ENCODE measurements around the gene USP6NL.

USP6NL gene

GRCh38 chr10:11416974-11417373, 194.5 kb downstream of the USP6NL start:
- no peak for DNase-seq (ENCODE audit: low read depth in 2 of 2)

GRCh38 chr10:11415095-11415494, 196.4 kb downstream of the USP6NL start:
- no peak for DNase-seq (ENCODE audit: low read depth in 2 of 2)

- no peak for DNase-seq (ENCODE audit: low read depth in 2 of 2)
These were observed 197.0 kb downstream of the USP6NL start for GRCh38 chr10:11414314-11415038.

- DNase-seq (ENCODE audit: low read depth in 2 of 2) = no peak
These were observed 199.4 kb downstream of the USP6NL start for GRCh38 chr10:11411926-11412545.

- no peak for DNase-seq (ENCODE audit: low read depth in 2 of 2)
These were observed 202.1 kb downstream of the USP6NL start for GRCh38 chr10:11409357-11409756.

GRCh38 chr10:11407939-11408338, 203.5 kb downstream of the USP6NL start:
- DNase-seq (ENCODE audit: low read depth in 2 of 2) = no peak

- DNase-seq (ENCODE audit: low read depth in 2 of 2) = no peak
These were observed 204.7 kb downstream of the USP6NL start for GRCh38 chr10:11406746-11407145.

- no peak for DNase-seq (ENCODE audit: low read depth in 2 of 2)
These were observed 206.5 kb downstream of the USP6NL start for GRCh38 chr10:11404901-11405300.
